Adrenal gland (tissue), 12 donors: ENCODE results near the gene NR3C1. TPM values are rescaled to one million over a fixed set of nuclear protein-coding genes. Genes with fewer than 3 reads are reported as not detected.

Experiments used
- DNase-seq, 7 donors: peaks; one replicate each; pipeline ENCODE4 v3.0.0-alpha.2; 2019 to 2020
- H3K27ac ChIP-seq, 5 donors: fragments of 200-600 bp; sonication (generic) in 4 of 5; 1 replicate in 3 of 5; 2 replicates in 2 of 5; pipeline versions ENCODE4 v1.5.1 to v1.8.0; 2016 to 2020; ENCODE audit warnings: mild to moderate bottlenecking in 1 of 5
- H3K27me3 ChIP-seq: fragments of 200-600 bp; 2 replicates; pipeline ENCODE4 v1.8.0; 2021
- H3K36me3 ChIP-seq, 2 donors: fragments of 200-600 bp; replicated peaks in 1 of 2; 1 replicate in 1 of 2; 2 replicates in 1 of 2; pipeline versions ENCODE4 v1.5.1 to v1.8.0; 2018 to 2022
- H3K4me1 ChIP-seq, 2 donors: fragments of 200-600 bp; replicated peaks in 1 of 2; 1 replicate in 1 of 2; 2 replicates in 1 of 2; pipeline versions ENCODE4 v1.5.1 to v1.8.0; 2018 to 2021
- H3K4me3 ChIP-seq, 4 donors: fragments of 200-600 bp; sonication (generic) in 3 of 4; one replicate each; pipeline ENCODE4 v1.5.1; 2016 to 2018
- H3K9me3 ChIP-seq, 3 donors: fragments of 200-600 bp; sonication (generic) in 1 of 3; replicated peaks in 1 of 3; 1 replicate in 2 of 3; 2 replicates in 1 of 3; pipeline versions ENCODE4 v1.5.1 to v1.8.0; 2016 to 2021
- CTCF ChIP-seq, 6 experiments: fragments of 450-650 bp in 4 of 6; fragments of 200-600 bp in 2 of 6; sonication (generic) in 1 of 6; IDR thresholded peaks; 1 replicate in 5 of 6; 2 replicates in 1 of 6; pipeline versions ENCODE4 v1.5.1 to v1.8.0; 2016 to 2021; ENCODE audit warnings: antibody characterized with exemption in 6 of 6, mild to moderate bottlenecking in 2 of 6, moderate library complexity in 1 of 6
- POLR2A ChIP-seq, 2 donors: fragments of 450-650 bp; IDR thresholded peaks; one replicate each; pipeline ENCODE4 v1.6.1; 2017; ENCODE audit warnings: antibody characterized with exemption in 2 of 2, mild to moderate bottlenecking in 2 of 2, moderate library complexity in 1 of 2
- WGBS, 4 donors: extraction: QIAGEN DNeasy Blood & Tissue Kit in 2 of 4; methylation state at CpG; one replicate each; pipeline versions ENCODE4 v1.1.5 to v1.1.7; 2013 to 2017; 5-methylcytosine and 5-hydroxymethylcytosine counted together
- intact Hi-C, 2 donors: fragments of 100-400 bp; cut with DNase I; formaldehyde crosslinking; loops; one replicate each; pipeline versions ENCODE4 v1.14.1 to v1.15.0; 2022 to 2023
- polyA plus RNA-seq, 3 donors: library from polyadenylated mRNA; stranded (reverse); fragments of 200-250 nt in 2 of 3; fragments of 350-450 nt in 1 of 3; fragmentation: Illumina TruSeq in 1 of 3; extraction: RNeasy Lipid Tissue Mini Kit (QIAGEN cat#74804) in 1 of 3; gene quantifications; one replicate each; pipeline ENCODE4 v1.2.3, GENCODE V29; 2013 to 2014
- total RNA-seq, 9 donors: library from RNA; depleted of rRNA in 4 of 9; stranded (reverse); fragments of >200 nt in 4 of 9; fragments of 120-200 nt in 1 of 9; fragmentation: NEBNext Ultra II Directional in 1 of 9; extraction: Animal tissue kit (Norgen Biotek cat#: 25700) in 1 of 9; gene quantifications; one replicate each; pipeline versions ENCODE4 v1.1.0 to v1.2.4, GENCODE V29; 2013 to 2023
- donor health status: healthy with polysubstance abuse.
- donor health status: Bipolar disorder and iron deficiency.
- donor health status: DM: yes; HTN: yes; CAD: no.
- donor health status: DM: no; HTN: no; CAD: no.
- donor health status: DM: no; HTN: no; CAD: no.
- donor health status: DM: yes; HTN: yes; CAD: no.

Gene NR3C1
- total and polyA plus RNA-seq, 12 donors: 7.5 to 35.5 (median 24.5) TPM

GRCh38 chr5:143384865-143385657 lies 18.4 kb downstream of the NR3C1 start:
- 67 to 100% (median 82%) methylated on average over 3 of the region's 3 CpGs for WGBS, 4 donors

GRCh38 chr5:143383988-143384387 lies 19.5 kb downstream of the NR3C1 start:
- Histone ChIP-seq H3K36me3 (no peaks in the 10 kb centered on the region), H3K27me3 (no peaks in the 10 kb centered on the region), H3K4me3 (no peak overlapping the region), H3K9me3 (peaks cover 0 to 24% (median 0%) of the 10 kb centered on the region in 3 donors), H3K4me1 (no peaks in the 10 kb centered on the region), H3K27ac (no peak overlapping the region)
- TF ChIP-seq CTCF (IDR thresholded peaks at IDR 0.05): no peak
- no peak for TF ChIP-seq POLR2A (IDR thresholded peaks at IDR 0.05)
- intact Hi-C loops: no loop called here
- WGBS, 4 donors: 92 to 96% (median 93%) methylated on average over 3 of the region's 3 CpGs
- DNase-seq: no peak

More at GRCh38 chr5:143384865-143385657, 18.4 kb downstream of the NR3C1 start:
- DNase-seq: no peak
- Histone ChIP-seq H3K4me1 (peaks cover 1 to 8% of the 10 kb centered on the region in 2 donors), H3K9me3 (peaks cover 0 to 24% (median 0%) of the 10 kb centered on the region in 3 donors), H3K27ac (no peak overlapping the region), H3K27me3 (no peaks in the 10 kb centered on the region), H3K36me3 (no peaks in the 10 kb centered on the region), H3K4me3 (no peak overlapping the region)
- intact Hi-C loops: no loop called here
- TF ChIP-seq POLR2A (IDR thresholded peaks at IDR 0.05): no peak
- TF ChIP-seq CTCF (IDR thresholded peaks at IDR 0.05): no peak

- Histone ChIP-seq H3K36me3 (no peaks in the 10 kb centered on the region), H3K27me3 (no peaks in the 10 kb centered on the region), H3K27ac (no peak overlapping the region), H3K4me3 (no peak overlapping the region), H3K4me1 (no peaks in the 10 kb centered on the region), H3K9me3 (peaks cover 0 to 10% (median 0%) of the 10 kb centered on the region in 3 donors)
- TF ChIP-seq POLR2A (IDR thresholded peaks at IDR 0.05) (no peak), CTCF (IDR thresholded peaks at IDR 0.05) (no peak)
- DNase-seq: no peak
- WGBS, 4 donors: 91 to 100% (median 95%) methylated on average over 2 of the region's 2 CpGs
- intact Hi-C loops: no loop called here
Measured at GRCh38 chr5:143379606-143380005, 23.9 kb downstream of the NR3C1 start.

- 70 to 82% (median 77%) methylated on average over 5 of the region's 5 CpGs for WGBS, 4 donors
- no peaks in the 10 kb centered on the region for H3K36me3 ChIP-seq
- intact Hi-C loops: no loop called here
- peaks cover 0 to 9% of the 10 kb centered on the region in 2 donors for H3K4me1 ChIP-seq
- TF ChIP-seq CTCF (IDR thresholded peaks at IDR 0.05) (no peak), POLR2A (IDR thresholded peaks at IDR 0.05) (no peak)
- no peak for DNase-seq
- H3K4me3 ChIP-seq: no peak overlapping the region
- H3K27ac ChIP-seq: no peak overlapping the region
- no peaks in the 10 kb centered on the region for H3K27me3 ChIP-seq
- peaks cover 0 to 9% (median 0%) of the 10 kb centered on the region in 3 donors for H3K9me3 ChIP-seq
Measured at GRCh38 chr5:143376911-143377813, 26.3 kb downstream of the NR3C1 start.
